WTC11 (cell line): Measurements from ENCODE around the gene IL10RA. TPM values are rescaled to one million over a fixed set of nuclear protein-coding genes. Genes with fewer than 3 reads are reported as not detected.

ENCODE experiments used
- ATAC-seq: fragments of 200-7000 bp; cut with Tn5 transposase; 2 replicates; pipeline ENCODE4 v1.10.0; 2021; ENCODE audit warnings: mild to moderate bottlenecking, moderate library complexity
- CTCF ChIA-PET: fragments of 300-600 bp; sonication (Branson Sonifier 250); formaldehyde crosslinking; loops from one replicate; lab custom pipeline; 2021; ENCODE audit warnings: antibody characterized with exemption; lab: Charles Lee
- POLR2A ChIA-PET: fragments of 350-600 bp; sonication (Branson Sonifier 250); formaldehyde crosslinking; loops from one replicate; lab custom pipeline; 2021; ENCODE audit warnings: antibody characterized with exemption; lab: Charles Lee
- DNase-seq: peaks from one replicate; pipeline ENCODE4 v3.0.0; 2021; ENCODE audit warnings: low spot score
- H3K27ac Mint-ChIP-seq: 2 replicates; pipeline ENCODE4 v1.8.0; 2021; ENCODE audit warnings: mixed read lengths
- H3K27me3 Mint-ChIP-seq: 2 replicates; pipeline ENCODE4 v1.8.0; 2021; ENCODE audit warnings: low read depth, mild to moderate bottlenecking, moderate library complexity, mixed read lengths
- H3K36me3 Mint-ChIP-seq: 2 replicates; pipeline ENCODE4 v1.8.0; 2021; ENCODE audit warnings: mixed read lengths
- H3K4me1 Mint-ChIP-seq: 2 replicates; pipeline ENCODE4 v1.8.0; 2022; ENCODE audit warnings: mixed read lengths
- H3K4me3 Mint-ChIP-seq: 2 replicates; pipeline ENCODE4 v1.8.0; 2021; ENCODE audit warnings: mild to moderate bottlenecking, moderate library complexity, mixed read lengths
- H3K9me3 Mint-ChIP-seq: 2 replicates; pipeline ENCODE4 v1.8.0; 2021; ENCODE audit warnings: mixed read lengths
- CBFB ChIP-seq: sonication (generic); formaldehyde crosslinking; IDR thresholded peaks from 2 replicates; pipeline ENCODE4 v1.8.1; 2022; ENCODE audit warnings: mild to moderate bottlenecking, low read depth, missing genetic modification reagents
- CREM ChIP-seq: sonication (generic); formaldehyde crosslinking; IDR thresholded peaks from 2 replicates; pipeline ENCODE4 v1.8.1; 2022; ENCODE audit warnings: mild to moderate bottlenecking, missing genetic modification reagents, moderate library complexity
- CTCF ChIP-seq: fragments of 200-600 bp; IDR thresholded peaks from 2 replicates; pipeline ENCODE4 v1.8.0; 2022; ENCODE audit warnings: antibody characterized with exemption
- E2F4 ChIP-seq: sonication (generic); formaldehyde crosslinking; IDR thresholded peaks from 2 replicates; pipeline ENCODE4 v1.8.1; 2022; ENCODE audit warnings: low read depth, mild to moderate bottlenecking, moderate library complexity, missing genetic modification reagents, borderline replicate concordance
- EMX1 ChIP-seq: fragments of 250-450 bp; sonication (Bioruptor Pico); IDR thresholded peaks from 2 replicates; pipeline ENCODE4 v1.8.0; 2021; ENCODE audit warnings: mild to moderate bottlenecking
- ESRRA ChIP-seq: sonication (generic); formaldehyde crosslinking; IDR thresholded peaks from 2 replicates; pipeline ENCODE4 v1.8.1; 2022; ENCODE audit warnings: mild to moderate bottlenecking, missing genetic modification reagents, borderline replicate concordance
- FOXJ3 ChIP-seq: sonication (generic); formaldehyde crosslinking; IDR thresholded peaks from 2 replicates; pipeline ENCODE4 v1.9.0; 2021; ENCODE audit warnings: missing genetic modification reagents, mild to moderate bottlenecking, borderline replicate concordance
- FOXK1 ChIP-seq: sonication (generic); formaldehyde crosslinking; IDR thresholded peaks from 2 replicates; pipeline ENCODE4 v1.8.0; 2022; ENCODE audit warnings: mild to moderate bottlenecking, moderate library complexity, missing genetic modification reagents
- GABPB1 ChIP-seq: sonication (generic); formaldehyde crosslinking; IDR thresholded peaks from 2 replicates; pipeline ENCODE4 v1.8.1; 2023; ENCODE audit warnings: mild to moderate bottlenecking, missing genetic modification reagents
- HMGA2 ChIP-seq: fragments of 250-450 bp; sonication (Bioruptor Pico); IDR thresholded peaks from 2 replicates; pipeline ENCODE4 v1.4.0; 2021; ENCODE audit warnings: mild to moderate bottlenecking, moderate library complexity
- HMGXB4 ChIP-seq: sonication (generic); formaldehyde crosslinking; IDR thresholded peaks from 2 replicates; pipeline ENCODE4 v1.8.1; 2023; ENCODE audit warnings: mild to moderate bottlenecking, moderate library complexity, missing genetic modification reagents
- JUN ChIP-seq: sonication (generic); formaldehyde crosslinking; IDR thresholded peaks from 2 replicates; pipeline ENCODE4 v1.8.0; 2023; ENCODE audit warnings: mild to moderate bottlenecking, missing genetic modification reagents
- MXD4 ChIP-seq: fragments of 250-450 bp; sonication (Bioruptor Pico); IDR thresholded peaks from 2 replicates; pipeline ENCODE4 v1.8.0; 2021; ENCODE audit warnings: mild to moderate bottlenecking, moderate library complexity, borderline replicate concordance
- MYBL2 ChIP-seq: sonication (generic); formaldehyde crosslinking; IDR thresholded peaks from 2 replicates; pipeline ENCODE4 v1.8.1; 2023; ENCODE audit warnings: mild to moderate bottlenecking, moderate library complexity, missing genetic modification reagents
- NFE2L1 ChIP-seq: sonication (generic); formaldehyde crosslinking; IDR thresholded peaks from 2 replicates; pipeline ENCODE4 v1.8.1; 2023; ENCODE audit warnings: missing genetic modification reagents
- PRDM15 ChIP-seq: sonication (generic); formaldehyde crosslinking; IDR thresholded peaks from 2 replicates; pipeline ENCODE4 v1.8.0; 2022; ENCODE audit warnings: missing genetic modification reagents
- STAT6 ChIP-seq: sonication (generic); formaldehyde crosslinking; conservative IDR thresholded peaks from 2 replicates; pipeline ENCODE4 v1.8.1; 2023; ENCODE audit warnings: mild to moderate bottlenecking, low read depth, missing genetic modification reagents, moderate library complexity
- TCF7 ChIP-seq: sonication (generic); formaldehyde crosslinking; IDR thresholded peaks from 2 replicates; pipeline ENCODE4 v1.8.0; 2022; ENCODE audit warnings: mild to moderate bottlenecking, low read depth, missing genetic modification reagents, moderate library complexity
- TEAD1 ChIP-seq: sonication (generic); formaldehyde crosslinking; IDR thresholded peaks from 2 replicates; pipeline ENCODE4 v1.8.0; 2022; ENCODE audit warnings: mild to moderate bottlenecking, missing genetic modification reagents
- TP53 ChIP-seq: sonication (generic); formaldehyde crosslinking; IDR thresholded peaks from 2 replicates; pipeline ENCODE4 v1.8.1; 2023; ENCODE audit warnings: mild to moderate bottlenecking, missing genetic modification reagents
- ZBTB21 ChIP-seq: sonication (generic); formaldehyde crosslinking; IDR thresholded peaks from 2 replicates; pipeline ENCODE4 v1.8.1; 2023; ENCODE audit warnings: mild to moderate bottlenecking, missing genetic modification reagents, borderline replicate concordance
- ZNF121 ChIP-seq: sonication (generic); formaldehyde crosslinking; IDR thresholded peaks from 2 replicates; pipeline ENCODE4 v1.8.0; 2023; ENCODE audit warnings: missing genetic modification reagents
- ZNF232 ChIP-seq: sonication (generic); formaldehyde crosslinking; IDR thresholded peaks from 2 replicates; pipeline ENCODE4 v1.8.0; 2022; ENCODE audit warnings: mild to moderate bottlenecking, missing genetic modification reagents
- total RNA-seq: library from RNA; stranded (reverse); gene quantifications from 3 replicates; pipeline ENCODE4 v1.2.3, GENCODE V29; 2021

The IL10RA gene
- total RNA-seq, 1 experiment from 2014 or later: 0.74 TPM

- Mint-ChIP-seq H3K27me3 (peaks cover 58% of the 10 kb centered on the region), H3K27ac (no peak overlapping the region), H3K36me3 (no peaks in the 10 kb centered on the region), H3K4me1 (peaks cover 10% of the 10 kb centered on the region), H3K9me3 (peaks cover 4% of the 10 kb centered on the region; the same call in 1 of the 2 replicates), H3K4me3 (peak overlapping the region; percentile 7)
- ATAC-seq (no peak), DNase-seq (no peak)
- TF ChIP-seq FOXJ3 (CRISPR knock-in tag) (no peak), PRDM15 (CRISPR knock-in tag) (no peak), NFE2L1 (CRISPR knock-in tag) (no peak), ZNF121 (no peak), HMGA2 (CRISPR knock-in tag) (no peak), GABPB1 (CRISPR knock-in tag) (no peak), CBFB (no peak), STAT6 (CRISPR knock-in tag) (no peak), TCF7 (CRISPR knock-in tag) (no peak), TP53 (no peak), MYBL2 (no peak), ESRRA (CRISPR knock-in tag) (no peak), HMGXB4 (CRISPR knock-in tag) (no peak), CREM (CRISPR knock-in tag) (no peak), E2F4 (CRISPR knock-in tag) (no peak), EMX1 (CRISPR knock-in tag) (no peak)
- ChIA-PET POLR2A (no interaction called here), CTCF (interaction anchor here (1.6 kb wide), 1 partner anchor 37 kb away, joined by 5 read pairs; no protein-coding TSS in a partner anchor)
These were observed 1.7 kb upstream of the IL10RA start for GRCh38 chr11:117984476-117984875.

GRCh38 chr11:117986981-117987574 lies 884 bp downstream of the IL10RA start:
- Mint-ChIP-seq H3K4me3 (peak overlapping the region; percentile 84), H3K27ac (no peak overlapping the region), H3K4me1 (peaks cover 9% of the 10 kb centered on the region), H3K27me3 (peaks cover 58% of the 10 kb centered on the region), H3K36me3 (no peaks in the 10 kb centered on the region), H3K9me3 (peaks cover 4% of the 10 kb centered on the region; the same call in 1 of the 2 replicates)
- ChIA-PET CTCF (interaction anchor here (1.0 to 1.4 kb wide), 4 partner anchors 10 to 66 kb away, joined by 3 to 7 read pairs (median 4); no protein-coding TSS in a partner anchor), POLR2A (no interaction called here)
- DNase-seq (no peak), ATAC-seq (no peak)
- no peak for TF ChIP-seq CTCF
- no peak for TF ChIP-seq ZNF232 (CRISPR knock-in tag)
- no peak for TF ChIP-seq GABPB1 (CRISPR knock-in tag)
- TF ChIP-seq MXD4 (CRISPR knock-in tag): no peak
- TF ChIP-seq JUN (CRISPR knock-in tag): no peak
- TF ChIP-seq ZBTB21 (CRISPR knock-in tag): no peak
- no peak for TF ChIP-seq TEAD1
- no peak for TF ChIP-seq STAT6 (CRISPR knock-in tag)
- TF ChIP-seq FOXK1: no peak
